Aorta (tissue), 5 donors: ENCODE measurements around the gene HOMER2. TPM values are rescaled to one million over a fixed set of nuclear protein-coding genes. Genes with fewer than 3 reads are reported as not detected.
"Not testable (repeated sequence)": the region's sequence is repeated elsewhere in the genome, so short reads cannot be mapped to it uniquely, and the experiment has no call there.

Experiments
- ATAC-seq: fragments of 200-7000 bp; cut with Tn5 transposase; one replicate; pipeline ENCODE4 v1.9.1; 2022; ENCODE audit warnings: moderate library complexity; ENCODE audit not compliant: low FRiP score
- DNase-seq, 2 donors: peaks; one replicate each; pipeline ENCODE4 v3.0.0-alpha.2; 2020
- H3K27ac ChIP-seq, 2 donors: one replicate each; pipeline ENCODE4 v1.5.1; 2013; ENCODE audit warnings: low read length in 2 of 2, mild to moderate bottlenecking in 2 of 2, moderate library complexity in 2 of 2, control low read depth in 1 of 2, inconsistent platforms in 1 of 2, low read depth in 1 of 2
- H3K27me3 ChIP-seq, 2 donors: one replicate each; pipeline ENCODE4 v1.6.1; 2013; ENCODE audit warnings: control low read depth in 1 of 2, low read length in 1 of 2, mild to moderate bottlenecking in 1 of 2, moderate library complexity in 1 of 2; ENCODE audit not compliant: insufficient read depth in 2 of 2, control insufficient read depth in 1 of 2
- H3K36me3 ChIP-seq, 2 donors: one replicate each; pipeline ENCODE4 v1.6.1; 2013; ENCODE audit warnings: control low read depth in 1 of 2, low read length in 1 of 2, mild to moderate bottlenecking in 1 of 2; ENCODE audit not compliant: insufficient read depth in 2 of 2, control insufficient read depth in 1 of 2
- H3K4me1 ChIP-seq, 2 donors: one replicate each; pipeline ENCODE4 v1.6.1; 2013; ENCODE audit warnings: low read length in 2 of 2, control low read depth in 1 of 2, mild to moderate bottlenecking in 1 of 2, moderate library complexity in 1 of 2; ENCODE audit not compliant: insufficient read depth in 2 of 2, control insufficient read depth in 1 of 2
- H3K4me3 ChIP-seq, 2 donors: one replicate each; pipeline ENCODE4 v1.5.1; 2013; ENCODE audit warnings: low read length in 2 of 2, control low read depth in 1 of 2, mild to moderate bottlenecking in 1 of 2
- H3K9me3 ChIP-seq: one replicate; pipeline ENCODE4 v1.6.1; 2013; ENCODE audit warnings: mild to moderate bottlenecking, low read length; ENCODE audit not compliant: control insufficient read depth
- WGBS, 2 donors: extraction: QIAGEN DNeasy Blood & Tissue Kit; methylation state at CpG; one replicate each; pipeline ENCODE4 v1.1.7; 2013; 5-methylcytosine and 5-hydroxymethylcytosine counted together
- intact Hi-C, 2 donors: fragments of 100-400 bp; cut with DNase I; formaldehyde crosslinking; loops; one replicate each; pipeline versions ENCODE4 v1.14.2 to v1.15.0; 2022
- polyA plus RNA-seq, 2 donors: library from polyadenylated mRNA; stranded (reverse); fragments of 200-250 nt; gene quantifications; one replicate each; pipeline ENCODE4 v1.2.3, GENCODE V29; 2013
- total RNA-seq, 2 donors: library from RNA; stranded (reverse); fragmentation: NEBNext Ultra II Directional; extraction: Animal tissue kit (Norgen Biotek cat#: 25700); gene quantifications; one replicate each; pipeline ENCODE4 v1.2.1, GENCODE V29; 2021
- donor health status: healthy with polysubstance abuse.
- donor health status: Bipolar disorder and iron deficiency.
- donor health status: DM: no; HTN: no; CAD: no.
- donor health status: DM: no; HTN: no; CAD: no.
- donor health status: DM: yes; HTN: yes; CAD: no.

The HOMER2 gene
- total and polyA plus RNA-seq, 4 donors = 0.50 to 7.1 (median 2.3) TPM

- no peaks in the 10 kb centered on the region for H3K36me3 ChIP-seq
- H3K9me3 ChIP-seq = no peaks in the 10 kb centered on the region
- no peaks in the 10 kb centered on the region for H3K27me3 ChIP-seq
- 58 to 65% methylated on average over 6 of the region's 6 CpGs for WGBS, 2 donors
- intact Hi-C loops = no loop called here
- no peak for ATAC-seq
- H3K27ac ChIP-seq = no peak overlapping the region
- no peaks in the 10 kb centered on the region for H3K4me1 ChIP-seq
- H3K4me3 ChIP-seq = no peak overlapping the region
- DNase-seq = no peak
Measured at GRCh38 chr15:82901114-82901805, 51.3 kb downstream of the HOMER2 start.

GRCh38 chr15:82900511-82901060 is 51.9 kb downstream of the HOMER2 start:
- WGBS, 2 donors = 40 to 57% methylated on average over 1 of the region's 1 CpG
- H3K27ac ChIP-seq = no peak overlapping the region
- no peak for ATAC-seq

GRCh38 chr15:82898961-82899360 is 53.6 kb downstream of the HOMER2 start:
- ATAC-seq = no peak
- Histone ChIP-seq H3K27me3 (no peaks in the 10 kb centered on the region), H3K9me3 (no peaks in the 10 kb centered on the region), H3K36me3 (no peaks in the 10 kb centered on the region), H3K4me3 (no peak overlapping the region), H3K27ac (no peak overlapping the region), H3K4me1 (no peaks in the 10 kb centered on the region)
- DNase-seq = no peak
- 85 to 86% methylated on average over 2 of the region's 2 CpGs for WGBS, 2 donors
- intact Hi-C loops = no loop called here

More at GRCh38 chr15:82900511-82901060, 51.9 kb downstream of the HOMER2 start:
- Histone ChIP-seq H3K4me1 (no peaks in the 10 kb centered on the region), H3K27me3 (no peaks in the 10 kb centered on the region), H3K36me3 (no peaks in the 10 kb centered on the region), H3K9me3 (no peaks in the 10 kb centered on the region), H3K4me3 (no peak overlapping the region)
- no peak for DNase-seq
- intact Hi-C loops = no loop called here

GRCh38 chr15:82895983-82896382 is 56.5 kb downstream of the HOMER2 start:
- no peak for ATAC-seq
- Histone ChIP-seq H3K36me3 (no peaks in the 10 kb centered on the region), H3K9me3 (no peaks in the 10 kb centered on the region), H3K4me1 (no peaks in the 10 kb centered on the region), H3K27ac (no peak overlapping the region), H3K27me3 (no peaks in the 10 kb centered on the region), H3K4me3 (no peak overlapping the region)
- DNase-seq = no peak
- WGBS, 2 donors = 91 to 93% methylated on average over 5 of the region's 5 CpGs
- intact Hi-C loops = no loop called here

GRCh38 chr15:82894971-82895520 is 57.5 kb downstream of the HOMER2 start:
- Histone ChIP-seq H3K4me1 (no peaks in the 10 kb centered on the region), H3K27me3 (no peaks in the 10 kb centered on the region), H3K9me3 (no peaks in the 10 kb centered on the region), H3K4me3 (no peak overlapping the region), H3K27ac (no peak overlapping the region), H3K36me3 (no peaks in the 10 kb centered on the region)
- DNase-seq (no peak), ATAC-seq (no peak)
- WGBS, 2 donors = 23 to 27% methylated on average over 4 of the region's 4 CpGs
- intact Hi-C loops = no loop called here

- H3K4me3 ChIP-seq, intact Hi-C loops, H3K27me3 ChIP-seq, H3K9me3 ChIP-seq, H3K36me3 ChIP-seq, DNase-seq, H3K4me1 ChIP-seq, ATAC-seq, H3K27ac ChIP-seq: not testable (repeated sequence)
- whole genome bisulfite sequencing, 2 donors = 93 to 94% methylated on average over 11 to 12 of the region's 12 CpGs
Measured at GRCh38 chr15:82893473-82893872, 59.0 kb downstream of the HOMER2 start.

GRCh38 chr15:82892573-82892972 is 59.9 kb downstream of the HOMER2 start:
- Histone ChIP-seq H3K27ac (no peak overlapping the region), H3K4me1 (no peaks in the 10 kb centered on the region), H3K36me3 (no peaks in the 10 kb centered on the region), H3K27me3 (no peaks in the 10 kb centered on the region), H3K4me3 (no peak overlapping the region), H3K9me3 (no peaks in the 10 kb centered on the region)
- intact Hi-C loops = no loop called here
- 83 to 88% methylated on average over 9 of the region's 9 CpGs for WGBS, 2 donors
- no peak for DNase-seq
- ATAC-seq = no peak

- Histone ChIP-seq H3K4me3 (no peak overlapping the region), H3K27ac (no peak overlapping the region), H3K4me1 (no peaks in the 10 kb centered on the region), H3K36me3 (no peaks in the 10 kb centered on the region), H3K27me3 (no peaks in the 10 kb centered on the region), H3K9me3 (no peaks in the 10 kb centered on the region)
- no peak for ATAC-seq
- intact Hi-C loops = no loop called here
- no peak for DNase-seq
- WGBS, 2 donors = 90 to 91% methylated on average over 6 of the region's 6 CpGs
Measured at GRCh38 chr15:82890995-82891390, 61.5 kb downstream of the HOMER2 start.
